ENCODE data around the gene XRCC4. TPM values are rescaled to one million over a fixed set of nuclear protein-coding genes. Genes with fewer than 3 reads are reported as not detected.
A peak's percentile ranks its signal among the peaks of the same experiment; 100 is the strongest.

Gene XRCC4
- total RNA-seq, 1 experiment from 2014 or later: 24.6 TPM

- intact Hi-C loops (cut with micrococcal nuclease): no loop called here
- peak; percentile 26 for DNase-seq (ENCODE audit: low read depth, low spot score)
- no peaks in the 10 kb centered on the region for H4K20me1 ChIP-seq (ENCODE audit: insufficient read depth)
- no peak overlapping the region for H3K9ac ChIP-seq (ENCODE audit: low read length)
- H3K9me3 ChIP-seq (ENCODE audit: control insufficient read depth in 1 of 2, insufficient read depth in 1 of 2, low read depth in 1 of 2, low read length in 2 of 2): no peaks in the 10 kb centered on the region
- peaks cover 0 to 8% of the 10 kb centered on the region in 2 experiments; a peak in 1 of 4 replicates for H3K4me1 ChIP-seq (ENCODE audit: control insufficient read depth in 1 of 2, insufficient read depth in 2 of 2, low read length in 2 of 2)
- ChIA-PET POLR2A (no interaction called here), CTCF (no interaction called here), RAD21 (ENCODE audit: low non-redundant PET in 1 of 2, low total read pairs in 2 of 2, uncharacterized antibody in 2 of 2, unreplicated experiment in 2 of 2) (no interaction called here)
- no peak for TF ChIP-seq SIN3A (IDR thresholded peaks at IDR 0.05; ENCODE audit: low read depth)
- TF ChIP-seq TCF7L2 (IDR thresholded peaks at IDR 0.05; ENCODE audit: borderline replicate concordance, extremely low read depth, insufficient read depth, insufficient read length): no peak
- TF ChIP-seq EZH2phosphoT487 (IDR thresholded peaks at IDR 0.05; ENCODE audit: borderline replicate concordance): no peak
- TF ChIP-seq RAD21 (IDR thresholded peaks at IDR 0.05; ENCODE audit: low read depth): no peak
- TF ChIP-seq POLR2A (IDR thresholded peaks at IDR 0.05; ENCODE audit: borderline replicate concordance, extremely low read depth, insufficient read depth, insufficient read length): no peak
- no peak for TF ChIP-seq ZFX (IDR thresholded peaks at IDR 0.05)
- TF ChIP-seq EZH2 (IDR thresholded peaks at IDR 0.05): no peak
- no peak for TF ChIP-seq ZNF274 (IDR thresholded peaks at IDR 0.05; ENCODE audit: low read depth, low read length)
- TF ChIP-seq CEBPB (IDR thresholded peaks at IDR 0.05; ENCODE audit: low read depth): no peak
- TF ChIP-seq MAX (IDR thresholded peaks at IDR 0.05): no peak
- TF ChIP-seq CBX3 (IDR thresholded peaks at IDR 0.05; ENCODE audit: low read depth): no peak
- TF ChIP-seq SP1 (IDR thresholded peaks at IDR 0.05; ENCODE audit: low read depth): no peak
- TF ChIP-seq JUND (IDR thresholded peaks at IDR 0.05): no peak
- no peak for TF ChIP-seq CTCF (IDR thresholded peaks at IDR 0.05 in 2 of 3, conservative IDR thresholded peaks at IDR 0.05 in 1 of 3; ENCODE audit: borderline replicate concordance in 1 of 3, insufficient read depth in 1 of 3, low read depth in 2 of 3, low read length in 2 of 3)
- no peak for TF ChIP-seq REST (IDR thresholded peaks at IDR 0.05; ENCODE audit: low read depth)
- no peak for TF ChIP-seq SRF (IDR thresholded peaks at IDR 0.05; ENCODE audit: low read depth)
- no peak for TF ChIP-seq EGR1 (IDR thresholded peaks at IDR 0.05; ENCODE audit: low read depth)
- BruUV-seq (replicated peaks): no TSS peak
- no peaks in the 10 kb centered on the region for H3K36me3 ChIP-seq (ENCODE audit: control insufficient read depth in 1 of 2, insufficient read depth in 2 of 2, low read length in 2 of 2)
- ATAC-seq: peak; percentile 52; the same call in 1 of the 2 replicates
- H2AFZ ChIP-seq (ENCODE audit: low read depth, low read length, poor library complexity, severe bottlenecking): no peak overlapping the region
- no peaks in the 10 kb centered on the region for H3K79me2 ChIP-seq (ENCODE audit: insufficient read depth, low read length)
- H3K9me2 ChIP-seq (ENCODE audit: insufficient read depth): no peaks in the 10 kb centered on the region
- 0 out of 2 replicates have a peak overlapping the region, but pooled peaks have one; percentile 6 for H3K4me2 ChIP-seq (ENCODE audit: low read length)
- no peak overlapping the region for H3K4me3 ChIP-seq (replicated peaks in 1 of 2; ENCODE audit: low read depth in 1 of 2, low read length in 2 of 2)
- no peaks in the 10 kb centered on the region for H3K27me3 ChIP-seq (ENCODE audit: insufficient read depth, low read length)
- no peak overlapping the region for H3K27ac ChIP-seq (ENCODE audit: low read depth, low read length)
Measured at GRCh38 chr5:83368319-83368718, 291.0 kb downstream of the XRCC4 start.
